ENCODE data around the gene GLRA2. TPM values are rescaled to one million over a fixed set of nuclear protein-coding genes. Genes with fewer than 3 reads are reported as not detected.

The GLRA2 gene
- not detected for polyA plus RNA-seq

- 4 to 13% (median 6%) methylated on average over 17 of the region's 17 CpGs for WGBS, 3 donors
- no peak within 1 kb of the TSS for H3K27ac ChIP-seq (ENCODE audit: low read depth, low read length)
These were observed at the start of gene GLRA2 for GRCh38 chrX:14529290-14529989. TSS of gene GLRA2 (plus strand) at chrX:14529536. CDS start at chrX:14530058, 522 bp downstream.

- no peak overlapping the region for H3K27ac ChIP-seq (ENCODE audit: low read depth, low read length)
- WGBS, 3 donors: 62 to 82% (median 75%) methylated on average over 6 to 8 of the region's 8 CpGs
These were observed 39.9 kb upstream of the GLRA2 start for GRCh38 chrX:14489437-14489836.

- H3K27ac ChIP-seq (ENCODE audit: low read depth, low read length): no peak overlapping the region
- WGBS, 3 donors: 47 to 81% (median 67%) methylated on average over 3 of the region's 3 CpGs
These were observed 37.6 kb upstream of the GLRA2 start for GRCh38 chrX:14491689-14492088.

- no peak overlapping the region for H3K27ac ChIP-seq (ENCODE audit: low read depth, low read length)
- WGBS, 3 donors: 46 to 55% (median 52%) methylated on average over 3 of the region's 3 CpGs
These were observed 32.7 kb upstream of the GLRA2 start for GRCh38 chrX:14496674-14497073.

GRCh38 chrX:14497184-14497666, 32.1 kb upstream of the GLRA2 start:
- H3K27ac ChIP-seq (ENCODE audit: low read depth, low read length): no peak overlapping the region
- whole genome bisulfite sequencing, 3 donors: 2 to 24% (median 5%) methylated on average over 4 of the region's 4 CpGs

GRCh38 chrX:14501327-14501726, 28.0 kb upstream of the GLRA2 start:
- WGBS, 3 donors: 40 to 60% (median 56%) methylated on average over 5 of the region's 5 CpGs
- no peak overlapping the region for H3K27ac ChIP-seq (ENCODE audit: low read depth, low read length)

- WGBS, 3 donors: 59 to 85% (median 79%) methylated on average over 1 of the region's 1 CpG
- no peak overlapping the region for H3K27ac ChIP-seq (ENCODE audit: low read depth, low read length)
These were observed 24.3 kb upstream of the GLRA2 start for GRCh38 chrX:14504960-14505538.

- no peak overlapping the region for H3K27ac ChIP-seq (ENCODE audit: low read depth, low read length)
- WGBS, 3 donors: 38 to 75% (median 65%) methylated on average over 1 of the region's 1 CpG
These were observed 23.7 kb upstream of the GLRA2 start for GRCh38 chrX:14505648-14506047.

GRCh38 chrX:14506866-14507265, 22.5 kb upstream of the GLRA2 start:
- no peak overlapping the region for H3K27ac ChIP-seq (ENCODE audit: low read depth, low read length)

- no peak overlapping the region for H3K27ac ChIP-seq (ENCODE audit: low read depth, low read length)
- 11 to 80% (median 59%) methylated on average over 3 of the region's 3 CpGs for WGBS, 3 donors
These were observed 21.2 kb upstream of the GLRA2 start for GRCh38 chrX:14508025-14508690.

GRCh38 chrX:14509325-14510057, 19.8 kb upstream of the GLRA2 start:
- 54 to 82% (median 57%) methylated on average over 4 of the region's 4 CpGs for WGBS, 3 donors
- H3K27ac ChIP-seq (ENCODE audit: low read depth, low read length): no peak overlapping the region

- no peak overlapping the region for H3K27ac ChIP-seq (ENCODE audit: low read depth, low read length)
- 8 to 23% (median 9%) methylated on average over 14 of the region's 14 CpGs for WGBS, 3 donors
These were observed 577 bp upstream of the GLRA2 start for GRCh38 chrX:14528629-14529289.

GRCh38 chrX:14533867-14534266, 4.5 kb downstream of the GLRA2 start:
- H3K27ac ChIP-seq (ENCODE audit: low read depth, low read length): no peak overlapping the region
- WGBS, 3 donors: 34 to 79% (median 48%) methylated on average over 1 of the region's 1 CpG

- WGBS, 3 donors: 56 to 74% (median 61%) methylated on average over 4 of the region's 4 CpGs
- H3K27ac ChIP-seq (ENCODE audit: low read depth, low read length): no peak overlapping the region
These were observed 16.9 kb downstream of the GLRA2 start for GRCh38 chrX:14546190-14546589.

- H3K27ac ChIP-seq (ENCODE audit: low read depth, low read length): no peak overlapping the region
- 10 to 38% (median 21%) methylated on average over 3 of the region's 3 CpGs for WGBS, 3 donors
These were observed 24.9 kb downstream of the GLRA2 start for GRCh38 chrX:14554131-14554715.

- 71 to 91% (median 87%) methylated on average over 2 of the region's 2 CpGs for WGBS, 3 donors
- H3K27ac ChIP-seq (ENCODE audit: low read depth, low read length): no peak overlapping the region
These were observed 34.7 kb downstream of the GLRA2 start for GRCh38 chrX:14564058-14564457.

- WGBS, 3 donors: 33 to 46% (median 42%) methylated on average over 2 of the region's 2 CpGs
- H3K27ac ChIP-seq (ENCODE audit: low read depth, low read length): no peak overlapping the region
These were observed 43.8 kb downstream of the GLRA2 start for GRCh38 chrX:14573161-14573560.

- H3K27ac ChIP-seq (ENCODE audit: low read depth, low read length): no peak overlapping the region
- WGBS, 3 donors: 83 to 95% (median 90%) methylated on average over 8 of the region's 8 CpGs
These were observed 51.7 kb downstream of the GLRA2 start for GRCh38 chrX:14581081-14581480.

Measured in adipose tissue (tissue), 3 donors.